GM18909 (cell line): ENCODE measurements around the gene ZNF416.

Source experiments
- ATAC-seq: cut with Tn5 transposase; IDR thresholded peaks from one replicate; pipeline ENCODE4 v1.9.1; 2021; ENCODE audit warnings: mild to moderate bottlenecking; ENCODE audit not compliant: unreplicated experiment, poor library complexity

The ZNF416 gene

GRCh38 chr19:57578487-57579205 is at the start of gene ZNF416:
ZNF416 (minus strand) TSS chr19:57578911; CDS start chr19:57578704, 207 bp downstream.
- peak; percentile 95 for ATAC-seq

DNA sequence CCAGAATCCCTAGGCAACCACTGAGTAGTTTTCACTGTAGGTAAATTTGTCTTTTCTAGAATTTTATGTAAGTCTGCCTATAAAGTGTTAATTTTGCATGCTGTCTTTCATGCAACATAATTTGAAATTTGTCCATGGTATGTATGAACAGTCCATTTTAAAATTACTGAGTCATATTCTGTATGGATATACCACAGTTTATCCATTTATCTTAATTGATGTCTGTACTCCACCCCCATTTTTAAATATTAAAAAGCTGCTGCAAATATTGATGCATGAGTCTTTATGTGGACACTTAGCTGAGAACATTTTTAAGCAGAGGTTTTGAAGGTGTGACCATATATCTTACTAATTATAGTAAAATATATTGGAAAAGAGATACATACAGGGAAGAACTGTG is 44.4 kb upstream of the ZNF416 start:
- no peak for ATAC-seq

GRCh38 chr19:57620673-57621348 is 42.1 kb upstream of the ZNF416 start:
- ATAC-seq = no peak

- no peak for ATAC-seq
Observed at GRCh38 chr19:57615346-57615745, 36.6 kb upstream of the ZNF416 start.

DNA sequence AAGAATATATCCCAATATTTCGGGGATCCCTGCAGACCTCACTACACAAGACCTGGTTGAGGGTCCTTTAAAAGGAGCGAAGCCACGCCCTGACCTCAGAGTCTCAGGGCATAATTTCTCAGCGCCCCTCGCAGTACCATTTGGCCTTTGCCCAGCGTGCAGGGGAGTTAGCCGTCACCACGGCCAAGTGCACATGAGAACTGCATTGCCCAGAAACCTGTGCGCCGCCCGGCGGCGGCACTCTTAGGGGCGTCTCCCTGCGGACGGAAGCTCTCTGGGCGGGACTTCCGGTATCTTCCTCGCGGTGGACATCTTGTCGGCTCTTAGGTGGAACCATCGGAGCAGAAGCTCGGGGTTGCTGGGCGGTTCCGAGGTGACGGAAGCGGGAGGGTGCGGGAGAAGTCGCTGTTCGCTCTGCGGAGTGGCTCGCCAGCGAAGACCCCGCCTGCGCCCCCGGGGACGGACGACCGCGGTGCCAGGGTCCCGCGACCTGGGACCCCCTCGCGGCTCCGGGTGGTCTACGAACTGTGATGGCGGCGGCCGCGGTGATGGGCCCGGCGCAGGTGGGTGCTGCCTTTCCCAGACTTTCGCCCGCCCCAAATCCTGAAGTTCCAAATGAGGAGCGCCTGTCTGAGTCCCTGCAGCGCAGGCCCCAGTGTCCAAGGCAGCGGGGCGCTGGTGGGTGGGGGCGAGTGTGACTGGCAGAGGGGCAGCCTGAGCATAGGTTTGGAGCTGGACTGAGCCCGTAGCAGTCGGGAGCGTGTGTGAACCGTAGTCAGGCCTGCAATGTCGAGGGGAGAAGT is 35.4 kb upstream of the ZNF416 start, which contains the start of gene ZNF134:
TSS of gene ZNF134 (plus strand) at position 302 of the 803 bp plus-strand sequence. CDS start 5,227 bp downstream, outside the sequence.
- ATAC-seq = peak; percentile 96

GRCh38 chr19:57611113-57611512 is 32.4 kb upstream of the ZNF416 start:
- ATAC-seq = no peak

DNA sequence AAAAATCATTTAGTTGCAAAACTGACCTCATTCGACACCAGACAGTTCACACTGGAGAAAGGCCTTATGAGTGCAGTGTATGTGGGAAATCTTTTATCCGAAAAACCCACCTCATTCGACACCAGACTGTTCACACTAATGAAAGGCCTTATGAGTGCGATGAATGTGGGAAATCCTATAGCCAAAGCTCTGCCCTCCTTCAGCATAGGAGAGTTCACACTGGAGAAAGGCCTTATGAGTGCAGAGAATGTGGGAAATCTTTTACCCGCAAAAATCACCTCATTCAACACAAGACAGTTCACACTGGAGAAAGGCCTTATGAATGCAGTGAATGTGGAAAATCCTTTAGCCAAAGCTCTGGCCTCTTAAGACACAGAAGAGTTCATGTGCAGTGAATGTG is 28.2 kb upstream of the ZNF416 start:
- ATAC-seq = no peak

GRCh38 chr19:57599761-57600383 is 21.2 kb upstream of the ZNF416 start, which contains the start of gene ZNF530:
ZNF530 (plus strand) TSS chr19:57599885; CDS start chr19:57604346, 4,461 bp downstream.
- ATAC-seq = peak; percentile 95

DNA sequence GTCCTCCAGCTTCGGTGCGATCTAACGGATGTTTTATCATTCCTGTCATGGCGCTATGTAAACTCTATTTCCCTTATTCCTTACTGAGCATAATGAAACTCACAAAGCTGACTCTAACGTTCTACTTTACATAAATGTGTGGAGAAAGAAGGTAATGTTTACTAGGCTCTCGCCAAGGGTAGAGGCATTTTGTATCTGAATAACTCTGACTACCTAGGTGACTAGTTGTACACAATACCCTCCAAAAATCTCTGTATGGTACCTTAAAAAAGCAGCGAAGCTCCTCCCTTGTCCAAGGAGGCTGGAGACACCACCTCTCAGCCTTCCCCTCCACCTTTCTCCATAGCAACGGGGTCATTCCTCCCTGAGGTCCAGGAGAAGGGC is 20.7 kb upstream of the ZNF416 start:
- no peak for ATAC-seq

- no peak for ATAC-seq
Observed at GRCh38 chr19:57587529-57587928, 8.8 kb upstream of the ZNF416 start.

GRCh38 chr19:57583521-57584416 is 5.1 kb upstream of the ZNF416 start, which contains the start of gene ZIK1:
ZIK1 (plus strand) TSS chr19:57584145; CDS start chr19:57584357, 212 bp downstream.
- ATAC-seq = peak; percentile 86

GRCh38 chr19:57583104-57583520 is 4.4 kb upstream of the ZNF416 start:
- no peak for ATAC-seq

- ATAC-seq = no peak
Observed at GRCh38 chr19:57576661-57577060, 2.0 kb downstream of the ZNF416 start.

GRCh38 chr19:57572415-57572947 is 6.2 kb downstream of the ZNF416 start:
- ATAC-seq = no peak

GRCh38 chr19:57570707-57571106 is 8.0 kb downstream of the ZNF416 start:
- ATAC-seq = no peak

GRCh38 chr19:57566396-57567265 is 12.1 kb downstream of the ZNF416 start:
- no peak for ATAC-seq

GRCh38 chr19:57563547-57563946 is 15.2 kb downstream of the ZNF416 start:
- no peak for ATAC-seq

GRCh38 chr19:57560049-57560491 is 18.6 kb downstream of the ZNF416 start:
- ATAC-seq = no peak
